Activated T-cell treated with anti-CD3 and anti-CD28 coated beads for 24 hours (primary cell): Measurements from ENCODE around the gene COQ8B.
"Not testable (repeated sequence)": the region's sequence is repeated elsewhere in the genome, so short reads cannot be mapped to it uniquely, and the experiment has no call there.

Source experiments
- DNase-seq: peaks from one replicate; pipeline ENCODE4 v3.0.0-alpha.2; 2020; ENCODE audit warnings: low read depth

The COQ8B gene

GRCh38 chr19:40668991-40669614, 47.6 kb downstream of the COQ8B start:
- no peak for DNase-seq

- no peak for DNase-seq
These were observed 49.1 kb downstream of the COQ8B start for GRCh38 chr19:40667602-40668001.

GRCh38 chr19:40666803-40667438, 49.8 kb downstream of the COQ8B start:
- no peak for DNase-seq

GRCh38 chr19:40663695-40664692, 52.7 kb downstream of the COQ8B start:
- DNase-seq: no peak

- peak; percentile 89 for DNase-seq
These were observed 53.6 kb downstream of the COQ8B start for GRCh38 chr19:40662925-40663694.

- DNase-seq: no peak
These were observed 55.1 kb downstream of the COQ8B start for GRCh38 chr19:40661616-40662015.

- DNase-seq: no peak
These were observed 57.1 kb downstream of the COQ8B start for GRCh38 chr19:40659566-40659965.

GRCh38 chr19:40659116-40659515, 57.6 kb downstream of the COQ8B start:
- no peak for DNase-seq

- DNase-seq: no peak
These were observed 58.7 kb downstream of the COQ8B start for GRCh38 chr19:40658031-40658430.

- not testable (repeated sequence) for DNase-seq
These were observed 61.0 kb downstream of the COQ8B start for GRCh38 chr19:40655684-40656083.

- not testable (repeated sequence) for DNase-seq
These were observed 64.4 kb downstream of the COQ8B start for GRCh38 chr19:40652303-40652702.

GRCh38 chr19:40650749-40651305, 65.9 kb downstream of the COQ8B start:
- no peak for DNase-seq

- not testable (repeated sequence) for DNase-seq
These were observed 66.6 kb downstream of the COQ8B start for GRCh38 chr19:40649903-40650675.

GRCh38 chr19:40646743-40647254, 69.9 kb downstream of the COQ8B start:
- DNase-seq: no peak

GRCh38 chr19:40642757-40643305, 73.9 kb downstream of the COQ8B start:
- no peak for DNase-seq

GRCh38 chr19:40642051-40642706, 74.5 kb downstream of the COQ8B start:
- DNase-seq: no peak
